SH-SY5Y (cell line): ENCODE results near the gene PPP2R5B.

Experiments
- GATA2 ChIP-seq: IDR thresholded peaks from 2 replicates; pipeline ENCODE4 v1.6.1; 2011; ENCODE audit warnings: mild to moderate bottlenecking, low read depth, low read length
- GATA3 ChIP-seq: IDR thresholded peaks from 2 replicates; pipeline ENCODE4 v1.6.1; 2011; ENCODE audit warnings: low read depth, mild to moderate bottlenecking, low read length, moderate library complexity

Gene PPP2R5B

GRCh38 chr11:64894070-64894811 is 30.2 kb upstream of the PPP2R5B start:
- no peak for TF ChIP-seq GATA2
- no peak for TF ChIP-seq GATA3

GRCh38 chr11:64894812-64895452 is 29.6 kb upstream of the PPP2R5B start:
- TF ChIP-seq GATA2 (no peak), GATA3 (no peak)

GRCh38 chr11:64896448-64897022 is 28.0 kb upstream of the PPP2R5B start:
- TF ChIP-seq GATA3, result no peak

GRCh38 chr11:64897381-64898075 is 27.0 kb upstream of the PPP2R5B start:
- TF ChIP-seq GATA2 (no peak), GATA3 (no peak)

GRCh38 chr11:64898076-64898445 is 26.4 kb upstream of the PPP2R5B start:
- TF ChIP-seq GATA3, result no peak
- TF ChIP-seq GATA2, result no peak

- no peak for TF ChIP-seq GATA2
- TF ChIP-seq GATA3, result no peak
Observed at GRCh38 chr11:64898541-64898940, 25.9 kb upstream of the PPP2R5B start.

GRCh38 chr11:64900263-64900678 is 24.2 kb upstream of the PPP2R5B start:
- no peak for TF ChIP-seq GATA3
- no peak for TF ChIP-seq GATA2

GRCh38 chr11:64900774-64901173 is 23.7 kb upstream of the PPP2R5B start:
- TF ChIP-seq GATA3, result no peak
- no peak for TF ChIP-seq GATA2

- TF ChIP-seq GATA3, result no peak
- no peak for TF ChIP-seq GATA2
Observed at GRCh38 chr11:64902102-64902900, 22.2 kb upstream of the PPP2R5B start.

- TF ChIP-seq GATA3, result no peak
- no peak for TF ChIP-seq GATA2
Observed at GRCh38 chr11:64903291-64903833, 21.1 kb upstream of the PPP2R5B start.

- TF ChIP-seq GATA3 (no peak), GATA2 (no peak)
Observed at GRCh38 chr11:64905516-64906313, 18.8 kb upstream of the PPP2R5B start.

- TF ChIP-seq GATA3 (no peak), GATA2 (no peak)
Observed at GRCh38 chr11:64906314-64906635, 18.2 kb upstream of the PPP2R5B start.

- TF ChIP-seq GATA3 (no peak), GATA2 (no peak)
Observed at GRCh38 chr11:64908766-64909165, 15.7 kb upstream of the PPP2R5B start.

- TF ChIP-seq GATA3 (no peak), GATA2 (no peak)
Observed at GRCh38 chr11:64909653-64910343, 14.7 kb upstream of the PPP2R5B start.
